ENCODE measurements around the gene ZNF680.
A peak's percentile ranks its signal among the peaks of the same experiment; 100 is the strongest.
"Not testable (repeated sequence)": the region's sequence is repeated elsewhere in the genome, so short reads cannot be mapped to it uniquely, and the experiment has no call there.

Gene ZNF680

GRCh38 chr7:64555046-64555445 lies 7.8 kb downstream of the ZNF680 start:
- no peak for DNase-seq

- not testable (repeated sequence) for DNase-seq
These were observed 8.7 kb downstream of the ZNF680 start for GRCh38 chr7:64554188-64554587.

- no peak for DNase-seq
These were observed 11.3 kb downstream of the ZNF680 start for GRCh38 chr7:64551375-64552142.

GRCh38 chr7:64544010-64544409 lies 18.9 kb downstream of the ZNF680 start:
- no peak for DNase-seq

- DNase-seq = peak; percentile 51
These were observed 21.2 kb downstream of the ZNF680 start for GRCh38 chr7:64541438-64542359.

- no peak for DNase-seq
These were observed 29.1 kb downstream of the ZNF680 start for GRCh38 chr7:64533756-64534155.

- no peak for DNase-seq
These were observed 34.1 kb downstream of the ZNF680 start for GRCh38 chr7:64528770-64529169.

GRCh38 chr7:64521409-64521984 lies 41.4 kb downstream of the ZNF680 start:
- no peak for DNase-seq

- no peak for DNase-seq
These were observed 46.4 kb downstream of the ZNF680 start for GRCh38 chr7:64516451-64516850.

- no peak for DNase-seq
These were observed 47.1 kb downstream of the ZNF680 start for GRCh38 chr7:64515781-64516180.

- DNase-seq = no peak
These were observed 47.5 kb downstream of the ZNF680 start for GRCh38 chr7:64515330-64515729.

- DNase-seq = no peak
These were observed 53.3 kb downstream of the ZNF680 start for GRCh38 chr7:64509583-64509982.

- DNase-seq = no peak
These were observed 58.2 kb downstream of the ZNF680 start for GRCh38 chr7:64504581-64505120.

- DNase-seq = no peak
These were observed 64.6 kb downstream of the ZNF680 start for GRCh38 chr7:64498270-64498669.

GRCh38 chr7:64494912-64495461 lies 67.9 kb downstream of the ZNF680 start:
- DNase-seq = no peak

GRCh38 chr7:64485623-64486022 lies 77.2 kb downstream of the ZNF680 start:
- no peak for DNase-seq
